ENCODE results near the gene SPTAN1.
"Not testable (repeated sequence)": the region's sequence is repeated elsewhere in the genome, so short reads cannot be mapped to it uniquely, and the experiment has no call there.

The SPTAN1 gene

DNA sequence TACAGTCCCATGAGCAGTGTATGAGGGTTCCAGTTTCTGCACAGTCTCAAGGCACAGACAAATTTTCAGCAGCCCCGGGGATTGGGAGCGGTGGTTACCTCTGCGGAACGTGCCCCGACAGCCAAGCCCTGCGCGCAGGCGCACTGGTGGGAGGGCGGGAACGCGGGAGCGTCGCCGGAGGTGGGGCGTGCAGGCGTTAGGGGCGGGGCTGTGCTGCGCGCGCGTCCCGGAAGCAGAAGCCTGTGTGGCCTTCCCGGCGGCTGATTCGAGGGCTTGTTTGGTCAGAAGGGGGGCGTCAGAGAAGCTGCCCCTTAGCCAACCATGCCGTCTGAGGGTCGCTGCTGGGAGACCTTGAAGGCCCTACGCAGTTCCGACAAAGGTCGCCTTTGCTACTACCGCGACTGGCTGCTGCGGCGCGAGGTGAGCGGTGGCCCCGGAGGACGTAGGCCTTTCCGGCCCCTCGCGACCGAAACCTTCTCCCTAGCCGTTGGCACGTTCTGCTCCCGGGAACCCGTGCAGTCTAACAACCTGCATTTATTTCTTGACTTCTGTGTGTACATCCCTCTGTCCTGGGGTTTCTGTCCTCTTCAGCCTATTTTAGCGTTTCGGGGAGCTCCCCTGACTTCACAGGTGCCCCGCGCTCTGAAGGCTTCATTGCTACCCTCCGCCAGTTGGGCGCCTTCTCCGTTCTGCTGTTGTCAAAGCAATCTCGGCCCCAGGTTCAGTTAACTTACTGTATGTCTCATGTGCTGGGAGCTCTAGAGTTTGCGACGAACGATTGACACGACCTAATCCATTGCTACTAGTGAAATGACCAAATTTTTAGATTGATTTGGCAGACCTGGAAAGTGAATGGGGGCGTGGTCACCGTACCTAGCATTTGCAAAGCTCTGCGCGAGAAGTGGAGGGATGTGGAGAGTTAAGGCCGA, 47.6 kb upstream of the SPTAN1 start, which contains the start of gene GLE1:
GLE1 (plus strand) TSS at position 235 of the 929 bp plus-strand sequence; CDS start at position 322, 87 bp downstream.
- H3K9ac ChIP-seq (ENCODE audit: low read length) = peak within 1 kb of the TSS; percentile 76
- no peaks in the 10 kb centered on the region for H3K27me3 ChIP-seq (replicated peaks; ENCODE audit: insufficient read depth, low read length)
- H3K4me3 ChIP-seq (ENCODE audit: low read length) = peak within 1 kb of the TSS; percentile 83
- peaks cover 12% of the 10 kb centered on the region for H3F3A ChIP-seq (ENCODE audit: insufficient read depth, low read length)
- H3K4me1 ChIP-seq (ENCODE audit: low read length) = peaks cover 7% of the 10 kb centered on the region
- peak within 1 kb of the TSS; percentile 49; the same call in 1 of the 2 replicates for H3K27ac ChIP-seq (ENCODE audit: low read length)
- peak within 1 kb of the TSS; percentile 71 for H2AFZ ChIP-seq (ENCODE audit: low read length)
- H3K36me3 ChIP-seq (replicated peaks; ENCODE audit: insufficient read depth, low read length) = no peaks in the 10 kb centered on the region
- no peaks in the 10 kb centered on the region for H3K9me3 ChIP-seq (replicated peaks; ENCODE audit: insufficient read depth, low read length)
- peak within 1 kb of the TSS; percentile 97 for H3K4me2 ChIP-seq (ENCODE audit: low read depth, low read length)
- TF ChIP-seq EZH2 (optimal IDR thresholded peaks at IDR 0.05; ENCODE audit: low read depth, low read length) = no peak
- TF ChIP-seq EZH2phosphoT487 (IDR thresholded peaks at IDR 0.05; ENCODE audit: low read length) = no peak
- TF ChIP-seq, protein P1, sequence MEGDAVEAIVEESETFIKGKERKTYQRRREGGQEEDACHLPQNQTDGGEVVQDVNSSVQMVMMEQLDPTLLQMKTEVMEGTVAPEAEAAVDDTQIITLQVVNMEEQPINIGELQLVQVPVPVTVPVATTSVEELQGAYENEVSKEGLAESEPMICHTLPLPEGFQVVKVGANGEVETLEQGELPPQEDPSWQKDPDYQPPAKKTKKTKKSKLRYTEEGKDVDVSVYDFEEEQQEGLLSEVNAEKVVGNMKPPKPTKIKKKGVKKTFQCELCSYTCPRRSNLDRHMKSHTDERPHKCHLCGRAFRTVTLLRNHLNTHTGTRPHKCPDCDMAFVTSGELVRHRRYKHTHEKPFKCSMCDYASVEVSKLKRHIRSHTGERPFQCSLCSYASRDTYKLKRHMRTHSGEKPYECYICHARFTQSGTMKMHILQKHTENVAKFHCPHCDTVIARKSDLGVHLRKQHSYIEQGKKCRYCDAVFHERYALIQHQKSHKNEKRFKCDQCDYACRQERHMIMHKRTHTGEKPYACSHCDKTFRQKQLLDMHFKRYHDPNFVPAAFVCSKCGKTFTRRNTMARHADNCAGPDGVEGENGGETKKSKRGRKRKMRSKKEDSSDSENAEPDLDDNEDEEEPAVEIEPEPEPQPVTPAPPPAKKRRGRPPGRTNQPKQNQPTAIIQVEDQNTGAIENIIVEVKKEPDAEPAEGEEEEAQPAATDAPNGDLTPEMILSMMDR (IDR thresholded peaks at IDR 0.05; ENCODE audit: low read length) = 0 out of 2 replicates have a peak, but pooled peaks have one; percentile 5
- H3K9me2 ChIP-seq (replicated peaks; ENCODE audit: insufficient read depth, low read length) = no peaks in the 10 kb centered on the region
- H4K20me1 ChIP-seq (ENCODE audit: insufficient read depth, low read length) = no peaks in the 10 kb centered on the region
- peak; percentile 94 for DNase-seq
- H3K79me2 ChIP-seq (ENCODE audit: low read length) = peaks cover 36% of the 10 kb centered on the region

DNA sequence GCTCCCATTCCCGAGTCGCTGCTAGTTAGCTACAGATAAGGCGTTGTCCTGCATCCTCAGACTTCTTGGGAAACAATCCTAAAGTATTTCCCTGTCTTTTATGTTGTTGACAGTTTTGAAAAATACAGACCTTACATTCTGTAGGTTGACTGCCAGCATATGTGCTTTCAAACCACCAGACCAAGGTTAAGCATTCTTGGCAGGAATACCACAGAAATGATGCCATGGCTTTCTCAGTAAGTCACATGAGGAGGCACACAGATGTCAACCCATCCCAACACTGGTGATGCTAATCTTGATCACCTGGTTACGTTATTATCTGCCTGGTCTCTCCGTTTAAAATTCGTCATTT, 47.0 kb upstream of the SPTAN1 start:
- Histone ChIP-seq H3K4me1 (ENCODE audit: low read length) (peaks cover 7% of the 10 kb centered on the region), H3K27me3 (replicated peaks; ENCODE audit: insufficient read depth, low read length) (no peaks in the 10 kb centered on the region), H3K36me3 (replicated peaks; ENCODE audit: insufficient read depth, low read length) (no peaks in the 10 kb centered on the region), H3K4me3 (ENCODE audit: low read length) (peak overlapping the region; percentile 83), H3K27ac (ENCODE audit: low read length) (peak overlapping the region; percentile 49; the same call in 1 of the 2 replicates), H3F3A (ENCODE audit: insufficient read depth, low read length) (peaks cover 12% of the 10 kb centered on the region), H3K4me2 (ENCODE audit: low read depth, low read length) (peak overlapping the region; percentile 97), H3K9ac (ENCODE audit: low read length) (peak overlapping the region; percentile 76; the same call in 1 of the 2 replicates), H2AFZ (ENCODE audit: low read length) (peak overlapping the region; percentile 71), H4K20me1 (ENCODE audit: insufficient read depth, low read length) (no peaks in the 10 kb centered on the region), H3K9me2 (replicated peaks; ENCODE audit: insufficient read depth, low read length) (no peaks in the 10 kb centered on the region), H3K79me2 (ENCODE audit: low read length) (peaks cover 38% of the 10 kb centered on the region), H3K9me3 (replicated peaks; ENCODE audit: insufficient read depth, low read length) (no peaks in the 10 kb centered on the region)
- TF ChIP-seq EZH2phosphoT487 (IDR thresholded peaks at IDR 0.05; ENCODE audit: low read length) (no peak), EZH2 (optimal IDR thresholded peaks at IDR 0.05; ENCODE audit: low read depth, low read length) (no peak)
- TF ChIP-seq, protein P1 (IDR thresholded peaks at IDR 0.05; ENCODE audit: low read length) = no peak
- no peak for DNase-seq

DNA sequence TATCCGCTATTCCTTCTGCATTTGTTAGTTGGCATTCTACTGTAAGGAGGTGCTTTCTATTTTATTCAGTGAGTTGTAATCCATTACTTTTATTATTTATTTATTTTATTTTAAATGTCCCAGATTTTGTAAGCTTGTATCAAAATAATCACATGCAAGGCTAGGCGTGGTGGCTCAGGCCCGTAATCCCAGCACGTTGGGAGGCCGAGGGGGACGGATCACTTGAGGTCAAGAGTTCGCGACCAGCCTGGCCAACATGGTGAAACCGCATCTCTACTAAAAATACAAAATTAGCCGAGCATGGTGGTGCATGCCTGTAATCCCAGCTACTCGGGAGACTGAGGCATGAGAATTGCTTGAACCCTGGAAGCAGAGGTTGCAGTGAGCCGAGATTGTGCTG, 46.5 kb upstream of the SPTAN1 start:
- not testable (repeated sequence) for H3K9me2 ChIP-seq (replicated peaks; ENCODE audit: insufficient read depth, low read length); H3K27me3 ChIP-seq (replicated peaks; ENCODE audit: insufficient read depth, low read length); H3K9me3 ChIP-seq (replicated peaks; ENCODE audit: insufficient read depth, low read length); DNase-seq; H3K27ac ChIP-seq (ENCODE audit: low read length); H3K4me1 ChIP-seq (ENCODE audit: low read length); H4K20me1 ChIP-seq (ENCODE audit: insufficient read depth, low read length); H2AFZ ChIP-seq (ENCODE audit: low read length); H3K36me3 ChIP-seq (replicated peaks; ENCODE audit: insufficient read depth, low read length)
- H3F3A ChIP-seq (ENCODE audit: insufficient read depth, low read length) = peaks cover 12% of the 10 kb centered on the region
- peak overlapping the region; percentile 83 for H3K4me3 ChIP-seq (ENCODE audit: low read length)
- H3K4me2 ChIP-seq (ENCODE audit: low read depth, low read length) = peak overlapping the region; percentile 97; the same call in 1 of the 2 replicates
- peaks cover 38% of the 10 kb centered on the region for H3K79me2 ChIP-seq (ENCODE audit: low read length)
- H3K9ac ChIP-seq (ENCODE audit: low read length) = peak overlapping the region; percentile 76; the same call in 1 of the 2 replicates
